DOHH2 (cell line): ENCODE measurements around the gene KIF6.

ENCODE experiments used
- H3F3A ChIP-seq: fragments of 200-600 bp; sonication (generic), shearing (Covaris generic); 2 replicates; pipeline ENCODE4 v1.6.0; 2016; ENCODE audit warnings: antibody characterized with exemption, mild to moderate bottlenecking; ENCODE audit not compliant: control insufficient read depth, insufficient read depth
- H3K27ac ChIP-seq: fragments of 200-600 bp; sonication (generic); 2 replicates; pipeline ENCODE4 v1.5.1; 2014; ENCODE audit warnings: low read depth, mild to moderate bottlenecking, low read length, moderate library complexity
- H3K27me3 ChIP-seq: fragments of 200-600 bp; sonication (generic); 2 replicates; pipeline ENCODE4 v1.6.1; 2014; ENCODE audit warnings: mild to moderate bottlenecking, low read length, mixed read lengths; ENCODE audit not compliant: control insufficient read depth
- H3K36me3 ChIP-seq: fragments of 200-600 bp; sonication (generic); 2 replicates; pipeline ENCODE4 v1.6.1; 2014; ENCODE audit warnings: mild to moderate bottlenecking, low read length, moderate library complexity, mixed read lengths; ENCODE audit not compliant: control insufficient read depth
- H3K4me1 ChIP-seq: fragments of 200-600 bp; sonication (generic); 2 replicates; pipeline ENCODE4 v1.6.1; 2014; ENCODE audit warnings: mild to moderate bottlenecking, low read length, mixed read lengths; ENCODE audit not compliant: control insufficient read depth
- H3K4me2 ChIP-seq: fragments of 200-600 bp; sonication (generic); 2 replicates; pipeline ENCODE4 v1.6.0; 2014; ENCODE audit warnings: mild to moderate bottlenecking, low read length, moderate library complexity
- H3K4me3 ChIP-seq: fragments of 200-600 bp; sonication (generic); 2 replicates; pipeline ENCODE4 v1.5.1; 2014; ENCODE audit warnings: mild to moderate bottlenecking, low read length, mixed read lengths
- H3K79me2 ChIP-seq: fragments of 200-600 bp; sonication (generic); 2 replicates; pipeline ENCODE4 v1.6.1; 2014; ENCODE audit warnings: mild to moderate bottlenecking, low read length, mixed read lengths; ENCODE audit not compliant: control insufficient read depth
- H3K9me2 ChIP-seq: fragments of 200-600 bp; sonication (generic); replicated peaks from 2 replicates; pipeline ENCODE4 v1.6.1; 2014; ENCODE audit warnings: mild to moderate bottlenecking, low read length, mixed read lengths; ENCODE audit not compliant: control insufficient read depth
- H3K9me3 ChIP-seq: fragments of 200-600 bp; sonication (generic); 2 replicates; pipeline ENCODE4 v1.6.1; 2014; ENCODE audit warnings: antibody characterized with exemption, low read length, mixed read lengths; ENCODE audit not compliant: control insufficient read depth, insufficient read depth
- H4K20me1 ChIP-seq: fragments of 200-600 bp; sonication (generic); 2 replicates; pipeline ENCODE4 v1.6.0; 2014; ENCODE audit warnings: low read depth, mild to moderate bottlenecking, antibody characterized with exemption, low read length, moderate library complexity; ENCODE audit not compliant: control insufficient read depth, insufficient read depth
- CTCF ChIP-seq: fragments of 200-600 bp; sonication (generic); IDR thresholded peaks from one replicate; pipeline ENCODE4 v1.5.1; 2014; ENCODE audit warnings: antibody characterized with exemption, mild to moderate bottlenecking, low read depth, low read length; ENCODE audit not compliant: poor library complexity, severe bottlenecking
- EZH2phosphoT487 ChIP-seq: fragments of 200-600 bp; sonication (generic); IDR thresholded peaks from 2 replicates; pipeline ENCODE4 v1.6.1; 2017; ENCODE audit warnings: borderline replicate concordance, mild to moderate bottlenecking, antibody characterized with exemption, low read length, moderate library complexity, mixed read lengths

Gene KIF6

GRCh38 chr6:39409889-39410288, 315.3 kb downstream of the KIF6 start:
- Histone ChIP-seq H3K9me2 (no peaks in the 10 kb centered on the region), H3K27ac (no peak overlapping the region), H3K27me3 (no peaks in the 10 kb centered on the region; the same call in 1 of the 2 replicates), H3K36me3 (no peaks in the 10 kb centered on the region), H3K9me3 (no peaks in the 10 kb centered on the region), H3K4me1 (no peaks in the 10 kb centered on the region), H3K4me2 (no peak overlapping the region), H3F3A (no peaks in the 10 kb centered on the region), H4K20me1 (no peaks in the 10 kb centered on the region), H3K79me2 (no peaks in the 10 kb centered on the region), H3K4me3 (no peak overlapping the region)
- TF ChIP-seq EZH2phosphoT487 (no peak), CTCF (no peak)

GRCh38 chr6:39407446-39407993, 317.7 kb downstream of the KIF6 start:
- H3K4me3 ChIP-seq: no peak overlapping the region
- no peak overlapping the region for H3K4me2 ChIP-seq

GRCh38 chr6:39404312-39404711, 320.9 kb downstream of the KIF6 start:
- H3K9me2 ChIP-seq: no peaks in the 10 kb centered on the region
- no peaks in the 10 kb centered on the region for H3K36me3 ChIP-seq
- no peaks in the 10 kb centered on the region for H3K79me2 ChIP-seq
- H3K27me3 ChIP-seq: no peaks in the 10 kb centered on the region
- TF ChIP-seq CTCF: no peak
- TF ChIP-seq EZH2phosphoT487: no peak
- H3K27ac ChIP-seq: no peak overlapping the region
- no peak overlapping the region for H3K4me3 ChIP-seq
- H3F3A ChIP-seq: no peaks in the 10 kb centered on the region
- no peak overlapping the region for H3K4me2 ChIP-seq
- H4K20me1 ChIP-seq: no peaks in the 10 kb centered on the region
- no peaks in the 10 kb centered on the region for H3K9me3 ChIP-seq
- H3K4me1 ChIP-seq: no peaks in the 10 kb centered on the region

More at GRCh38 chr6:39407446-39407993, 317.7 kb downstream of the KIF6 start:
- no peaks in the 10 kb centered on the region for H3K9me3 ChIP-seq
- no peaks in the 10 kb centered on the region for H3K9me2 ChIP-seq
- H4K20me1 ChIP-seq: no peaks in the 10 kb centered on the region
- no peaks in the 10 kb centered on the region for H3K79me2 ChIP-seq
- H3K27ac ChIP-seq: no peak overlapping the region
- TF ChIP-seq CTCF (no peak), EZH2phosphoT487 (no peak)
- H3F3A ChIP-seq: no peaks in the 10 kb centered on the region
- no peaks in the 10 kb centered on the region for H3K36me3 ChIP-seq
- H3K27me3 ChIP-seq: no peaks in the 10 kb centered on the region; the same call in 1 of the 2 replicates
- no peaks in the 10 kb centered on the region for H3K4me1 ChIP-seq

GRCh38 chr6:39403304-39403703, 321.9 kb downstream of the KIF6 start:
- no peaks in the 10 kb centered on the region for H3K36me3 ChIP-seq
- no peaks in the 10 kb centered on the region for H3K9me3 ChIP-seq
- no peaks in the 10 kb centered on the region for H4K20me1 ChIP-seq
- no peak overlapping the region for H3K27ac ChIP-seq
- H3F3A ChIP-seq: no peaks in the 10 kb centered on the region
- no peaks in the 10 kb centered on the region for H3K4me1 ChIP-seq
- no peaks in the 10 kb centered on the region for H3K79me2 ChIP-seq
- no peak overlapping the region for H3K4me3 ChIP-seq
- no peaks in the 10 kb centered on the region for H3K9me2 ChIP-seq
- no peak for TF ChIP-seq EZH2phosphoT487
- no peak for TF ChIP-seq CTCF
- no peaks in the 10 kb centered on the region for H3K27me3 ChIP-seq
- H3K4me2 ChIP-seq: no peak overlapping the region
